GM23338 (cell line): Measurements from ENCODE around the gene FKBP5. TPM values are rescaled to one million over a fixed set of nuclear protein-coding genes. Genes with fewer than 3 reads are reported as not detected.

Source experiments
- ATAC-seq: fragments of 200-7000 bp; cut with Tn5 transposase; 3 replicates; pipeline ENCODE4 v1.9.1; 2020
- DNase-seq: peaks from one replicate; pipeline ENCODE4 v3.0.0-alpha.2; 2015; ENCODE audit warnings: low spot score
- H2AFZ ChIP-seq: fragments of 200-600 bp; sonication (generic); 2 replicates; pipeline ENCODE4 v1.8.0; 2016; ENCODE audit warnings: antibody characterized with exemption, mild to moderate bottlenecking, moderate library complexity
- H3F3A ChIP-seq: fragments of 200-600 bp; sonication (generic); replicated peaks from 2 replicates; pipeline ENCODE4 v1.8.0; 2017; ENCODE audit warnings: antibody characterized with exemption, mixed run types, low read depth
- H3K27ac ChIP-seq: fragments of 200-600 bp; sonication (generic); 2 replicates; pipeline ENCODE4 v1.6.1; 2016; ENCODE audit warnings: low read depth
- H3K27me3 ChIP-seq: fragments of 200-600 bp; sonication (generic); 2 replicates; pipeline ENCODE4 v1.8.0; 2016; ENCODE audit warnings: mild to moderate bottlenecking, mixed run types, moderate library complexity; ENCODE audit not compliant: insufficient read depth
- H3K36me3 ChIP-seq: fragments of 200-600 bp; sonication (generic); 2 replicates; pipeline ENCODE4 v1.8.0; 2016; ENCODE audit warnings: mild to moderate bottlenecking; ENCODE audit not compliant: insufficient read depth
- H3K4me1 ChIP-seq: fragments of 200-600 bp; sonication (generic); 2 replicates; pipeline ENCODE4 v1.8.0; 2016; ENCODE audit warnings: mild to moderate bottlenecking, moderate library complexity; ENCODE audit not compliant: insufficient read depth
- H3K4me2 ChIP-seq: fragments of 200-600 bp; sonication (generic); 2 replicates; pipeline ENCODE4 v1.7.1; 2017; ENCODE audit warnings: mixed run types
- H3K4me3 ChIP-seq: fragments of 200-600 bp; sonication (generic); 2 replicates; pipeline ENCODE4 v1.6.1; 2016; ENCODE audit warnings: mixed run types
- H3K79me2 ChIP-seq: fragments of 200-600 bp; sonication (generic); replicated peaks from 2 replicates; pipeline ENCODE4 v1.8.0; 2017; ENCODE audit warnings: mild to moderate bottlenecking; ENCODE audit not compliant: insufficient read depth
- H3K9me2 ChIP-seq: fragments of 200-600 bp; sonication (generic); 2 replicates; pipeline ENCODE4 v1.8.0; 2017; ENCODE audit not compliant: insufficient read depth
- H4K20me1 ChIP-seq: fragments of 200-600 bp; sonication (generic); replicated peaks from 2 replicates; pipeline ENCODE4 v1.8.0; 2017; ENCODE audit warnings: mild to moderate bottlenecking; ENCODE audit not compliant: insufficient read depth
- H3K27ac Mint-ChIP-seq: 2 replicates; pipeline ENCODE4 v1.8.0; 2020; ENCODE audit warnings: inconsistent platforms, mild to moderate bottlenecking, moderate library complexity, mixed read lengths
- H3K27me3 Mint-ChIP-seq: 3 replicates; pipeline ENCODE4 v1.8.0; 2022; ENCODE audit warnings: low read depth, mild to moderate bottlenecking, moderate library complexity, mixed read lengths, inconsistent platforms; ENCODE audit not compliant: insufficient read depth, poor library complexity
- H3K36me3 Mint-ChIP-seq: 3 replicates; pipeline ENCODE4 v1.8.0; 2021; ENCODE audit warnings: low read depth, mild to moderate bottlenecking, inconsistent platforms, moderate library complexity, mixed read lengths
- H3K4me1 Mint-ChIP-seq: 3 replicates; pipeline ENCODE4 v1.8.0; 2020; ENCODE audit warnings: mild to moderate bottlenecking, inconsistent platforms, mixed read lengths
- H3K4me3 Mint-ChIP-seq: 3 replicates; pipeline ENCODE4 v1.8.0; 2021; ENCODE audit warnings: moderate library complexity, mild to moderate bottlenecking, inconsistent platforms, mixed read lengths
- H3K9me3 Mint-ChIP-seq: 3 replicates; pipeline ENCODE4 v1.8.0; 2020; ENCODE audit warnings: moderate library complexity, mild to moderate bottlenecking, inconsistent platforms, mixed read lengths
- CREB1 ChIP-seq: fragments of 250-450 bp; sonication (Bioruptor Pico); IDR thresholded peaks from 2 replicates; pipeline ENCODE4 v1.5.0; 2020; ENCODE audit warnings: low read depth, mild to moderate bottlenecking, moderate library complexity
- CTCF ChIP-seq, 2 experiments: fragments of 200-600 bp in 1 of 2; sonication (generic) in 1 of 2; conservative IDR thresholded peaks; 2 replicates each; pipeline versions ENCODE4 v1.5.1 to v1.6.1; 2016 to 2017; ENCODE audit warnings: antibody characterized with exemption in 2 of 2, low read depth in 2 of 2, mild to moderate bottlenecking in 2 of 2, moderate library complexity in 1 of 2
- JUNB ChIP-seq: IDR thresholded peaks from one replicate; pipeline ENCODE4 v1.6.1; 2016; ENCODE audit warnings: antibody characterized with exemption; ENCODE audit not compliant: unreplicated experiment
- NANOG ChIP-seq: IDR thresholded peaks from 2 replicates; pipeline ENCODE4 v1.6.1; 2016; ENCODE audit warnings: antibody characterized with exemption, borderline replicate concordance
- POLR2AphosphoS5 ChIP-seq: IDR thresholded peaks from 2 replicates; pipeline ENCODE4 v1.6.1; 2016; ENCODE audit warnings: antibody characterized with exemption, low read depth
- REST ChIP-seq: IDR thresholded peaks from one replicate; pipeline ENCODE4 v1.6.1; 2018; ENCODE audit warnings: antibody characterized with exemption; ENCODE audit not compliant: unreplicated experiment
- STAT1 ChIP-seq: IDR thresholded peaks from one replicate; pipeline ENCODE4 v1.6.1; 2016; ENCODE audit warnings: antibody characterized with exemption; ENCODE audit not compliant: unreplicated experiment
- ZNF462 ChIP-seq: fragments of 250-450 bp; sonication (Bioruptor Pico); IDR thresholded peaks from 2 replicates; pipeline ENCODE4 v1.5.0; 2020; ENCODE audit warnings: mild to moderate bottlenecking, moderate library complexity
- polyA plus RNA-seq: library from polyadenylated mRNA; unstranded; fragments of >200 nt; fragmentation: Nextera tagmentation; extraction: Ambion mirVana; gene quantifications from 2 replicates; pipeline ENCODE4 v1.2.1, GENCODE V29; 2016
- total RNA-seq: library from RNA; depleted of rRNA; stranded (reverse); fragments of >200 nt; shearing (Covaris generic); gene quantifications from 2 replicates; pipeline ENCODE4 v1.2.3, GENCODE V29; 2014
- TF ChIP-seq, protein P1 (sequence below): IDR thresholded peaks from 2 replicates; pipeline ENCODE4 v1.6.1; 2016; ENCODE audit warnings: antibody characterized with exemption

FKBP5 gene
- total and polyA plus RNA-seq, 2 experiments from 2014 or later, result 19.8 to 28.6 TPM

- TF ChIP-seq REST (no peak), CTCF (conservative IDR thresholded peaks at IDR 0.05; ENCODE audit: low read depth in 2 of 2) (no peak), NANOG (no peak)
Measured at GRCh38 chr6:35609588-35609987, 79.1 kb downstream of the FKBP5 start (continued).

DNA sequence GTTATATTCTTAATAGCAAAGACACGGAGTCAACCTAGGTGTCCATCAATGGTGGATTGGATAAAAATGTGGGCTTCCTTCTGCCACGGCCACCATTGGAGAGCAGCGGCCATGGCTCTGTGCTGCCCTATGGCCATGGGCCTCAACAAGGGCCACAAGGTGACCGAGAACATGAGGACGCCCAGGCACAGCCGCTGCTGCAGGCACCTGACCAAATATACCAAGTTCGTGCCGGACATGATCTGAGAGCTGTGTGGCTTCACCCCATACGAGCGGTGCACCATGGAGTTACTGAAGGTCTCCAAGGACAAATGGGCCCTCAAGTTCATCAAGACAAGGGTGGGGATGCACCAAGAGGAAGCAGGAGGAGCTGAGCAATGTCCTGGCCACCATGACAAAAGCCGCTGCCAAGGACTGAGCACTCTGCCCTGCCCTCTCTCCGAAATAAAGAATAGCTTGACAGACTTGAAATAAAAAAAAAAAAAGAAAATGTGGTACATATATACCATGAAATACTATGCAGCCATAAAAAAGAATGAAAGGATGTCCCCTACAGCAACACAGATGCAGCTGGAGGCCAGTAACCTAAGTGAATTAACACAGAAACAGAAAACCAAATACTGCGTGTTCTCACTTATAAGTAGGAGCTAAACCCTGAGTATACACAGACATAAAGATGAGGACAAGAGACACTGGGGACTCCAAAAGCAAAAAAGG, 81.0 kb downstream of the FKBP5 start:
- H3K4me2 ChIP-seq, result no peak overlapping the region
- DNase-seq, result no peak

More for the DNA sequence above, 81.0 kb downstream of the FKBP5 start:
- H3K9me2 ChIP-seq, result no peaks in the 10 kb centered on the region
- no peaks in the 10 kb centered on the region for H3K27me3 ChIP-seq
- no peak overlapping the region for H3K27ac Mint-ChIP-seq
- ATAC-seq, result no peak
- H3K4me3 ChIP-seq, result no peak overlapping the region
- TF ChIP-seq CREB1 (no peak), NANOG (no peak), CTCF (conservative IDR thresholded peaks at IDR 0.05; ENCODE audit: low read depth in 2 of 2) (no peak), STAT1 (no peak), JUNB (no peak), ZNF462 (CRISPR knock-in tag) (no peak), POLR2AphosphoS5 (no peak)
- TF ChIP-seq, protein P1, sequence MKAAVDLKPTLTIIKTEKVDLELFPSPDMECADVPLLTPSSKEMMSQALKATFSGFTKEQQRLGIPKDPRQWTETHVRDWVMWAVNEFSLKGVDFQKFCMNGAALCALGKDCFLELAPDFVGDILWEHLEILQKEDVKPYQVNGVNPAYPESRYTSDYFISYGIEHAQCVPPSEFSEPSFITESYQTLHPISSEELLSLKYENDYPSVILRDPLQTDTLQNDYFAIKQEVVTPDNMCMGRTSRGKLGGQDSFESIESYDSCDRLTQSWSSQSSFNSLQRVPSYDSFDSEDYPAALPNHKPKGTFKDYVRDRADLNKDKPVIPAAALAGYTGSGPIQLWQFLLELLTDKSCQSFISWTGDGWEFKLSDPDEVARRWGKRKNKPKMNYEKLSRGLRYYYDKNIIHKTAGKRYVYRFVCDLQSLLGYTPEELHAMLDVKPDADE, result no peak
- peaks cover 9% of the 10 kb centered on the region; the same call in 1 of the 2 replicates for H3K4me1 ChIP-seq
- H4K20me1 ChIP-seq, result no peaks in the 10 kb centered on the region
- H3K4me3 Mint-ChIP-seq, result no peak overlapping the region
- H3K9me3 Mint-ChIP-seq, result no peaks in the 10 kb centered on the region
- H3K36me3 Mint-ChIP-seq, result peaks cover 27% of the 10 kb centered on the region
- H3K79me2 ChIP-seq, result no peaks in the 10 kb centered on the region
- no peak overlapping the region for H2AFZ ChIP-seq
- peaks cover 15% of the 10 kb centered on the region; the same call in 2 of the 3 replicates for H3K4me1 Mint-ChIP-seq
- H3K27ac ChIP-seq, result no peak overlapping the region
- no peaks in the 10 kb centered on the region for H3K27me3 Mint-ChIP-seq
- no peaks in the 10 kb centered on the region for H3K36me3 ChIP-seq
- no peaks in the 10 kb centered on the region for H3F3A ChIP-seq
